ENCODE data around the gene GAGE10.
"Not testable (repeated sequence)": the region's sequence is repeated elsewhere in the genome, so short reads cannot be mapped to it uniquely, and the experiment has no call there.

The GAGE10 gene

GRCh38 chrX:49331841-49332240, 28.4 kb downstream of the GAGE10 start:
- peak in 1 of 2 donors; percentile 10 for DNase-seq
- not testable (repeated sequence) for ATAC-seq, H3K4me1 Mint-ChIP-seq, H3K4me3 Mint-ChIP-seq, H3K27ac Mint-ChIP-seq, H3K27me3 Mint-ChIP-seq, H3K9me3 Mint-ChIP-seq

DNA sequence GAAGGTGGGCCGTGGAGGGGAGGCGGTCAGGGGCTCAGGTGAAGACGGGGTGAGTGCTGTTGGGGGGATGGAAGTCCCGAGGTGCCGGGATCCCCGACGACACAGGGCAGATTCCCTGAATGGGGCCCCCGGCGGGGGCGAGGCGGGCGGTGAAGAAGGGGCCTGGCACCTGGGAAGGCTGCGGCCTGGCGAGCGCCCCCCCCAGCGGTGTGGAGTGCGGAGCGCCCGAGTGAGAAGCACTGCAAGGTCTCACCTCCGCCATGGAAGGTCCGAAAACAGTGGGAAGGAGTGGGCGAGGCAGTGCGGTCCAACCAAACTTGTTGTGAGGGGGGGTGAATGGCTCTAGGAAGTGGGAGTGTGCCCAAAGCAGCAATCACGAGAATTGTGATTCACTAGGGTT, 38.0 kb downstream of the GAGE10 start:
- ATAC-seq, H3K27ac Mint-ChIP-seq, DNase-seq, H3K9me3 Mint-ChIP-seq, H3K4me1 Mint-ChIP-seq, H3K4me3 Mint-ChIP-seq, H3K27me3 Mint-ChIP-seq: not testable (repeated sequence)

- H3K9me3 Mint-ChIP-seq, H3K4me3 Mint-ChIP-seq, H3K27me3 Mint-ChIP-seq, ATAC-seq, H3K4me1 Mint-ChIP-seq, H3K27ac Mint-ChIP-seq, DNase-seq: not testable (repeated sequence)
These were observed 41.2 kb downstream of the GAGE10 start for GRCh38 chrX:49344496-49345175.

DNA sequence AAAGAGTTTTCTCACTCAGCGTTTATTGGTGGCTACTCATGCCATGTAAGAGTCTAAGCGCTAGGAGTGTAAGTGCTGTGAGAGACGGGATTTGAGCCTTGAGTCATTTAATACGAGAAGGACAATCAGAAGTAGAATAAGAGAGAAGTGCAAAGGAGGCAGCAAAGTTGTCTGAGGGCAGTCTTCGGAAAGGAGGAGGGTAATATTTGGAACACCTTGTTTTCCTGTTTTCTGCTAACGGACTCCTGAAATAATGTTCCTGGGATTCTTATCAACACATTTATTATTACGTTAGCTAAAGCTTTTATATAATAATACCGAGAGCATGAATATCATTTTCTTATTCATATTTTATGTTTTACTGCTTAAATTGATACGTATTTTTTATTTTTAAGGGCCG, 42.0 kb downstream of the GAGE10 start:
- not testable (repeated sequence) for H3K9me3 Mint-ChIP-seq, H3K4me1 Mint-ChIP-seq, H3K4me3 Mint-ChIP-seq

DNA sequence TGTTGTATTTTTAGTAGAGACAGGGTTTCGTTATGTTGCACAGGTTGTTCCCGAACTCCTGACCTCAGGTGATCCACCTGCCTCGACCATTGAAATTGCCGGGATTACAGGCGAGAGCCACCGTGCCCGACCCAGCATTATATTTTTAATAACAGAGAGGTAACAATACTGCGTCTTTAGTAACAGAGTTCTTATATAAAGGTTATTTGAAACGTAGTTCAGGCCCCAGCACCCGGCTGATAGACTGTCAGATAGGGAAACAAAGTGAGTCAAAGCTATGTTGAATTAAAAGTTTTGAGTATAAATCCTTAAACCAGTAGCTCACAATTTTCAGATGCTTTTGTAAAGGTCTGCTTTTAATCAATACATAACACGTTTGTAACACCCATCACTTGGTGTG, 42.7 kb downstream of the GAGE10 start:
- DNase-seq, H3K27ac Mint-ChIP-seq, H3K4me1 Mint-ChIP-seq, H3K9me3 Mint-ChIP-seq, ATAC-seq, H3K27me3 Mint-ChIP-seq, H3K4me3 Mint-ChIP-seq: not testable (repeated sequence)

More for the DNA sequence above, 42.0 kb downstream of the GAGE10 start:
- not testable (repeated sequence) for ATAC-seq, H3K27ac Mint-ChIP-seq, DNase-seq, H3K27me3 Mint-ChIP-seq
